GM19397 (cell line): ENCODE data around the gene TPM1.
A peak's percentile ranks its signal among the peaks of the same experiment; 100 is the strongest.

Experiments
- ATAC-seq: cut with Tn5 transposase; IDR thresholded peaks from one replicate; pipeline ENCODE4 v1.9.1; 2021; ENCODE audit warnings: mild to moderate bottlenecking, moderate library complexity; ENCODE audit not compliant: unreplicated experiment

The TPM1 gene

GRCh38 chr15:63040509-63040908, 2.0 kb upstream of the TPM1 start:
- no peak for ATAC-seq

DNA sequence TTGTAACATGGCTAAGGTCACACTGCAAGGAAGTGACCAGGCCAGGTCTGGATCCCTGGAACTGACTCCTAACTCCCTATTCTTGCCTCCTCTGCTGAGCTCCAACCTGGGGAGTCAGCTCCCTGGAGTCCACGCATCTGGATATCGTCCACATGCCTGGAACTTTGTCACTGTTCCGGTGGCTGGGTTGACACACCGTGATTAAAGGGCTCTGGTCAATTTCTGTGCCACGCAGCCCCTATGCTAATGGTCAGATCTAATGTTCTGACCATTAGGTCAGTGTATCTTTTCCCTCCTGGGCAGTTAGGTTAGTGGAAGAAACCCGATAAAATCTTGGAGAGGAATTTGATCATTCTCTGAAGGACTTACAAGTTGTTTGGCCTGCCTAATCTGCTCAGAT, 1.6 kb upstream of the TPM1 start:
- no peak for ATAC-seq

- no peak for ATAC-seq
These were observed 1.1 kb upstream of the TPM1 start for GRCh38 chr15:63041402-63041973.

DNA sequence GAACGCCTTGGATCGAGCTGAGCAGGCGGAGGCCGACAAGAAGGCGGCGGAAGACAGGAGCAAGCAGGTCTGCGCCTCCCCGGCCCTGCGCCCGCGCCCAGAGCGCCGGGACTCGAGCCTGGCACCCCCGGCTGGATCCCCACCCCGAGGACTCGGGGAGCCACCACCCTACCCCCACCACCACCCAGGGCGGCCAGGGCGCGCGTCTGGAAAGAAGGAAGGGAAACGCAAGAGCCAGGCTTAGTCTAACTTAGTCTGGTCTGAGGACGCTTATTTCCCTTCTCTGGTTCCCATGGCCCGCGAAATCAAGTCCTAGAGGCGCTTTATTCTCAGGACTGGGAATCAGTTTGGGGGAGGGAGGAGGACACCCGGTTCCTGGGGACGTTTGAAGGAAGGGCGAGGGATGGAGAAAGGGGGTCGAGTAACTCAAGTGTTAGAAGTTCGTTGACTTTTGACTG, 359 bp downstream of the TPM1 start:
- ATAC-seq, result no peak

- ATAC-seq, result no peak
These were observed 959 bp downstream of the TPM1 start for GRCh38 chr15:63043335-63044076.

GRCh38 chr15:63044077-63044644, 1.6 kb downstream of the TPM1 start:
- no peak for ATAC-seq

DNA sequence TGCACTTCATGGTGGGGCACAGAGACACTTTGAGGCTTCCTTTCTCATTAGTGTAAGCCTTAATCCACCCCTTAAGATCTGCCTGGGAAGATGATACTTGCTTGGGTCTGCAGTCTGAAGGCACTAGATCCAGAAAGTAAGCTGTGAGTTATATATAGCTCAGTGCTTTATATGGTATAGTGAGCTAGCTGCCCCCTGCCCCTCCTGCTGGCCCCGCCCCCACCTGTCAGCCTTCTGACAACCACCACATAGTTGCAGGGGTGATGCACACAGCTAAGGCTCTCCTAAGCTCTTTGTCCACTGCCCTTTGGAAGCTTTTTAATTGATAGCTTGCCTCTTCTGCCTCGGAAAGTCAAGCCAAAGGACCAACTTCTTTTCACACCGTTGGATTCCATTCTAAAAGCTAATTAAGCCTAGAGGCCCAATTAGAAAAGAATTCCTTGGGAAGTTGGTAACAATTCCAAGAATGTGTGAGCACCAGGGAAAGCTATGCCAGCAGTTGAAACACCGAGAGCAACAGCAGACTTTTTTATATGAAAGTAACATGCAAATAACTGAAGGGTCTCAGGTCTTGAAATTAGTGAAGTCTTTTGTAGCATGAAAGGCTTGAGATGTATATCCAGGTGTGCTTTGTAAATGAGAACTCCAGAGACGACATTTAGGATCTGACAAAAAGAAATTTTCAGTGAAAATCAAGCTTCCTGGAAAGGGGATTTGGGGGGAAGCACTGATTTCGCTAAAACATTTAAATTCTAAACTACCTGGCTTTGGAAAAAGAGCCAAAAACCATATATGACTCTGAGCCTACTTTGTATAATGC, 2.3 kb downstream of the TPM1 start:
- no peak for ATAC-seq

DNA sequence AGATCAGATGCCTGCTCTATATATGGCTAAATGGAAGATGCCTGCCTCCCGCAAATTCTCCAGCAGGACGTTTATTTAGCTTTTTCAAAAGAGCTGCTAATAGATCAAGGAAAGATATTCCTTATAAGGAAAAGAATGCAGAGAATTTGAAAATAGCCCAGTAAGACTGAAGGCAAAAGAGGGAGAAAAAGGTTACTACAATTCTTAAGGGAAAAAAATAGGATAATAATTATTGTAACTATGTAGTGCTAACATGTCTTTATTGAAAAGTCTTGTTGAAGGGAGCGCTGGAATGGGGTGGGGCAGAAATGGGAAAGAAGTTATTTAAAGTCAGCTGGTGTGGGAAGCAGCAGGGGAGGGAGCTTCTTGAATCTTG, 2.9 kb downstream of the TPM1 start:
- ATAC-seq, result no peak

DNA sequence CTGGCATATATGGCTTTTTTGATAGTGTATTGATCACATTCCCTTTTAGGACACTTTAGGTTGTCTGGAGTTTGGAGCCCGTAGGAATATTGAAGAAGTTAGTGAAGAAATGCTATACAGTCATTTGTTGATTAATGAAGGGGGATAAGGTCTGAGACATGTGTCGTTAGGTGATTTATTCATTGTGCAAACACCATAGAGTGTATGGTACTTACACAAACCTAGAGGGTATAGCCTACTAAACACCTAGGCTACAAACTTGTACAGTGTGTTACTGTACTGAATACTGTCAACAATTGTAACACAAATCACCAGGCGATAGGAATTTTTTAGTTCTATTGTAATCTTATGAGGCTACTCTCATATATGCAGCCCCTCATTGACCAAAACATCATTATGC, 3.3 kb downstream of the TPM1 start:
- ATAC-seq, result no peak

GRCh38 chr15:63046917-63047760, 4.6 kb downstream of the TPM1 start:
- ATAC-seq, result no peak

DNA sequence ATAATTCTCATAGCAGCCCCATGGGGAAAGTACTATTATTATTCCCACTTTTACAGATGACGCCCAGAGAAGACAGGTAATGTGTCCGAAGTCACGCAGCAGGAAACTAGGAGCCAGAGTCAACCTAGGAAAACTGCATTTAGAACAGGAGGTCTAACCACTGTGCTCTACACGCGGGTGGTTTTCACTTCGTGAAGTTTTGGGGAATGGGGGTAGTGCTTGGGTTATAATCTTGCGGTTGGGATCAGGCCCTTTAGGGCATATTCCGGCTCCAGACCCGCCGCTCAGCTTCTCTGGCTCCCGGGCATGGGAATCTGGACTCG, 5.2 kb downstream of the TPM1 start:
- ATAC-seq, result no peak

DNA sequence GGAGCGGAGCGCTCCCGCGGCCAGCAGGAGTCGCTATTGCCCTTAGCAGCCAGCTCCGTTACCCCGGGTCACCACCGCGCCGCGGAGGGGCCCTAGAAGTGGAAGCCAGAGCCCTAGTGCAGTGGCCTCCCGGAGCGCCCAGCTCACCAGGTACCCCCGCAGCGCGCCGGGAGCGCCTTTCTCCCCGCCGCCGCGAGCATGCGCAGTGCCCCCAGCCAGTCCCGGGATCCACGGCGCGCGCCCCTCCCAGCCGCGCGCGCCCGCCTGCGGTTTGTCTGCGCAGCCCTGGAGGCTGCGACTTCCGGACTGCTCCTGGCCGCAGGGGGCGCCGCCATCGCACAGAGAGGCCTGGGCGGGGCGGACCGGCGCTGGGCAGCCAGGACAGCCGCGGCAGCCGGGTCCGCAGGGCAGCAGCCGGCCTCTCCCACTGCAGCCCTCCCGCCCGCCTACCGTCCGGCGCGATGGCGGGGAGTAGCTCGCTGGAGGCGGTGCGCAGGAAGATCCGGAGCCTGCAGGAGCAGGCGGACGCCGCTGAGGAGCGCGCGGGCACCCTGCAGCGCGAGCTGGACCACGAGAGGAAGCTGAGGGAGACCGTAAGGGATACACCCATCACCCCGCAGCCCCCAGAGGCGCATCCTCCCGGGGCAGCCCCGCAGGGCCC, 5.7 kb downstream of the TPM1 start:
- peak; percentile 89 for ATAC-seq

DNA sequence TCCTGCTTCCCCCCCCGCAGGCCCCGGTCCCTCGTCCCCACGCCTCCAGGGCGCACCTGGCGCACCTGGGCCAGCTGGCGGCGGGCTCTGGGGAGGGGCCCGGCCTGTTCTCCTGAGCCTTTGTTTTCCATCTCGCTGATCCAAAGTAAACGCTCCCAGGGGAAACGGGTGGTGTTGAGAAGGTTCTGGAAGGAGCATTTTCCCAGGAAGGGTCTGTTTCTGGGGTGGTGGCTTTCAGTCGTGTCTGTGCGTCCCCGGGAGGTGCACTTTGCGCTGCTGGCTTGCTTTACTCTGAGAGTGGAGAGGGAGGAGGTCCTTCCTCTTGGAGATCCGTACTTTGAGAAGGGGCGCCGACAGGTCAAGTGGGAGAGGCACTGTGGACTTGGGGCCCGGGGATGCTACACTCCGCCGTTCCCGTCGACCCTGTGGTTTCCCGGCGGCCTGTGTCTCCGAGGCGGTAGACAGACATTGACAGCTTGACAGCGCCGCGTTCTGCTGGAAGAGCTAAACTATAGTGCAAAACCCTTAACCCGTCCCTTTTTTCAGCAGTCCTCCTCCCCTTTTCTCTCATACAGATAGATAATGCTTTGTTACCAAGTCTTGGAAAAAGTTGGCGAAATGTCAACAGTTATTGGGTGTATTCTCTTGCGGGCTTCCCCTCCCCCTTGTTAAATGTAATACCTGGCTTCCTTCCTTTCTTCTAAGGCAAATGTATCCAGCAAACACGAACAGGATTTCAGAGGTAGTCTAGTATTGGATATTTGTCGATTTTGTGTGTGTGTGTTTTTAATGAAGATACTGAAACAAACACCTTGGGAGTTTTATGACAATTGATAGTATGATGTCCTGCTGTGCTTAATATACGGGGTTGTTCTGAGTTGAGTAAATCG, 6.5 kb downstream of the TPM1 start:
- peak; percentile 31 for ATAC-seq

GRCh38 chr15:63049783-63050371, 7.3 kb downstream of the TPM1 start:
- ATAC-seq, result no peak

DNA sequence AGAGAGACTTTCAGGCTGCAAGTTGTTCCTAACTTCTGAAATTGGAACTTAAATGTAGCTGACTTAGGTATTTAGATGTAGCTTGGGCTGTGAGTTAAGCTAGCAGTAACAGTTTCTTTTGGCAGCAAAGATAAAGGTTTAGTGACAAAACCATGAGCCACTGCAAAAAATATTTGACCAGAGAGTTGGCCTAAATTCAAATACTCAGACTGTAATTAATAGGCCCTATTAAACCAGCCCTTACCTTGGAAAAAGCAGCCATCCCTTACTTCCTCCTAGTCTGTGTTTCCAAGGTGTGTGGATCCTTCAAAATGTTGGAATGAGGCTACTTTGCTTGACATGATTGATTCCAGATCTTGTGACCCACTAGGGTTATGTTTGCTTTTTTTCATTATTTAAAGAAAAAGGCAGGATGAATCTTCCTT, 8.2 kb downstream of the TPM1 start:
- no peak for ATAC-seq

DNA sequence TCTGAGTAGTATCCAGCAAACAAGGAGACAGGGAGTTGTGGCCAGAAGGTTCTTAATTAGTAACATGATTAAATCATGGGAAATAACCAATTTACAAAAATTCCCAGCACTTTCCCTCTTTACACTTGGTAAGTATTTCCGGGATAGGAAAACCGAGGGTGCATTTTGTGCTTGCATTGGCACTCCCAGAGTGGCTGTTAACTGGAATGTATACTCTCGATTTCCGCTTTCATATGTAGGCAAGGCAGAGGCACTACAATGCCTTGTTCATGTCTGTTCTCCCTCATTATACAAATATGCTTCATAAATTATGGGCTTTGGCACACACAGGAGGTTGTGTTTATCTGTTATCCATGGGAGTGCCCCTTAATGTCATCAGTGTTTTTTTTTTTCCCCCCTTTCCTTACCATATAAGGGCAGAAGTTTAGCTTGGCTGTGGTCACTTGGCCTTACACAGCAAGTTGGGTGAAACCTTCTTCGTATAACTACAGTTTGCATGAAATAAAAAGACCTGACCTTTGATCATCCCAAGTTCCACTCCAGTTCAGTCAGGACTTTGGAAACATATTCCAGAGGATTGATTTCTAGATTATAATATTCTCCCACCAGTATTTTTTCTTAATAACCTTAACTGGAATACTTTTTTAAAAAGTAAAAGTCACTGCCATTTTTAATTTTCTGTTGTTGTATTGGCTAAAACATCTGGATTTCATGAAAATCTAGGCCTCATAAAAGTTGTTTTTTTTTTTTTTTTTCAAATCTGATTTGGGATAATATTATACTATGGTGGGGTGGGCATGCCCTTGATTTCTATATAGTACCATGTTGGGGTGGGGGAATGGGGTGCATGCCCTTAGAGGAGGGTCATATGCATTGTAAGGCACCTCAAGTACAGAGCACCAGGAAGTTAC, 8.9 kb downstream of the TPM1 start:
- ATAC-seq, result no peak

DNA sequence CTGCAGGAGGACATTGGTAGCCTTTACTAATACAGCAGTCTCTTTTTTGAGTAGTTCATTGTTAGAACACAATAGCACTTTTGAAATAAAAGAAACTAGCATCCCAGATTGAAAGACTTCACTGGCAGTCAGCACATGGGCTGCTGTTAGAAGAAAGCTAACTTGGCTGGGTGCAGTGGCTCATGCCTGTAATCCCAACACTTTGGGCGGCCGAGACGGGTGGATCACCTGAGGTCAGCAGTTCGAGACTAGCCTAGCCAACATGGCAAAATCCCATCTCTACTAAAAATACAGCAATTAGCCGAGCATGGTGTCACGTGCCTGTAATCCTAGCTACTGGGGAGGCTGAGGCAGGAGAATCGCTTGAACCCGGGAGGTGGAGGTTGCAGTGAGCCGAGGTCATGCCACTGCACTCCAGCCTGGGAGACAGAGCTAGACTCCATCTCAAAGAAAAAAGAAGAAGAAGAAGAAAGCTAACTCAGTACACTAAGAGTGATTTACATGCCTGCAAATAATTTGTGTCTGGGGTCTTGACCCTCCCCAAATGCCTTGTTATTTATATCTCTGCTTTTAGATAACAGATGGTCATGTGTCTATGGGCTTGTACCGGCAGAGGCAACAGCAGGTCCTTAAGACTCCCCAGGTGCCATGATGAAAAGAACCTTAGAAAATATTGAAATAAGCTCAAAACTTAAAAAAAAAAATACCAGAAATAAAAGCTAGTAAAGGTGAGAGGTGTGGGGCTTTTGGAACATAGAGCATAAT, 9.7 kb downstream of the TPM1 start:
- no peak for ATAC-seq
